Loucy (cell line): ENCODE data around the gene ADARB2.

ENCODE experiments used
- H2AFZ ChIP-seq: fragments of 200-600 bp; sonication (generic); 2 replicates; pipeline ENCODE4 v1.6.0; 2016; ENCODE audit warnings: antibody characterized with exemption, mild to moderate bottlenecking, low read length, moderate library complexity
- H3F3A ChIP-seq: fragments of 200-600 bp; 2 replicates; pipeline ENCODE4 v1.6.0; 2016; ENCODE audit warnings: antibody characterized with exemption, low read depth, mild to moderate bottlenecking
- H3K27me3 ChIP-seq: fragments of 200-600 bp; sonication (generic); 2 replicates; pipeline ENCODE4 v1.6.1; 2014; ENCODE audit warnings: low read length, mild to moderate bottlenecking; ENCODE audit not compliant: insufficient read depth, poor library complexity, severe bottlenecking
- H3K36me3 ChIP-seq: fragments of 200-600 bp; sonication (generic); 2 replicates; pipeline ENCODE4 v1.6.1; 2016; ENCODE audit warnings: low read length; ENCODE audit not compliant: insufficient read depth
- H3K4me1 ChIP-seq: fragments of 200-600 bp; sonication (generic); 2 replicates; pipeline ENCODE4 v1.5.1; 2014; ENCODE audit warnings: low read length, mild to moderate bottlenecking; ENCODE audit not compliant: insufficient read depth, poor library complexity, severe bottlenecking
- H3K4me2 ChIP-seq: fragments of 200-600 bp; sonication (generic); 2 replicates; pipeline ENCODE4 v1.6.0; 2014; ENCODE audit warnings: antibody characterized with exemption, low read length, low read depth, mild to moderate bottlenecking; ENCODE audit not compliant: poor library complexity, severe bottlenecking
- H3K4me3 ChIP-seq: fragments of 200-600 bp; sonication (generic); 2 replicates; pipeline ENCODE4 v1.5.1; 2014; ENCODE audit warnings: low read length, mild to moderate bottlenecking, mixed read lengths; ENCODE audit not compliant: poor library complexity, severe bottlenecking
- H3K79me2 ChIP-seq: fragments of 200-600 bp; sonication (generic); 2 replicates; pipeline ENCODE4 v1.6.1; 2014; ENCODE audit warnings: low read length; ENCODE audit not compliant: insufficient read depth
- H3K9ac ChIP-seq: fragments of 200-600 bp; sonication (generic); 2 replicates; pipeline ENCODE4 v1.6.0; 2014; ENCODE audit warnings: mild to moderate bottlenecking, low read depth, low read length, moderate library complexity; ENCODE audit not compliant: poor library complexity, severe bottlenecking
- H3K9me2 ChIP-seq: fragments of 200-600 bp; sonication (generic); replicated peaks from 2 replicates; pipeline ENCODE4 v1.6.1; 2016; ENCODE audit warnings: low read depth, low read length, mixed read lengths
- H3K9me3 ChIP-seq: fragments of 200-600 bp; sonication (generic); 2 replicates; pipeline ENCODE4 v1.6.1; 2014; ENCODE audit warnings: mild to moderate bottlenecking, antibody characterized with exemption, low read length, low read depth; ENCODE audit not compliant: insufficient read depth
- H4K20me1 ChIP-seq: fragments of 200-600 bp; sonication (generic); 2 replicates; pipeline ENCODE4 v1.6.0; 2014; ENCODE audit warnings: antibody characterized with exemption, low read length, mild to moderate bottlenecking; ENCODE audit not compliant: insufficient read depth, poor library complexity, severe bottlenecking
- CTCF ChIP-seq: fragments of 200-600 bp; sonication (generic); conservative IDR thresholded peaks from 2 replicates; pipeline ENCODE4 v1.5.1; 2014; ENCODE audit warnings: mild to moderate bottlenecking, antibody characterized with exemption, low read length
- EZH2phosphoT487 ChIP-seq: fragments of 200-600 bp; IDR thresholded peaks from 2 replicates; pipeline ENCODE4 v1.6.1; 2018; ENCODE audit warnings: antibody characterized with exemption, mild to moderate bottlenecking, moderate library complexity, borderline replicate concordance

Gene ADARB2

DNA sequence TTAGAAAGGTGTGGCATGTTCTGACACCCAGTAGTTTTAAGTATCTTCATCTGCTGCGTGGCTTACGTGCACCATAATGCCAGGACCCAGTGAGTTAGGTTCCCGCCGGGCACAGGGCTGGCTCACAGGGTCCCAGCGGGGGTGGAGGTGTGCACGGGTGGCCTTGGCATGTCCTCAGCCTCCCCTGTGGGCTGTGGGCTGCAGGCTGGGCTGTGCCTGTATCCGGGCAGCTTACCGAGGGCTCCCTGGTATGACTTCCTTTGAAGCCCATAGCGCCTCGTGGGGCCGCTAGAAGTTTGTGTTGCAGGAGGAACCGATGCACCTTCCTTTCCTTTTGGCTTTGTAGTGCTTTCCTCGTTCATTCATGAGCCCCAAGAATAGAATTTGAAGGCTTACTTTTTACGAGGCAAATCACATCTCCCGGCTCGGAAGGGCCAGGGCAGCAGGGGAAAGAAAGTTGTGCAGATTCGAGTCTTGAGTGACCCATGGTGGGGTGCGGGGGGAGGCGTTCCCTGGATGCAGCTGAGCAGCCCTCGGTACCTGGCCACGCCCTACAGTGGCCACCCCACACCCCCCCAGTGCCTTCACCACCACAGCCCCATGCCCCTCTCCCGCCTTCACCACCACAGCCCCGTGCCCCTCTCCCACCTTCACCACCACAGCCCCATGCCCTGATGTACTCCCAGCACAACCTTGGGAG, 568.0 kb downstream of the ADARB2 start:
- Histone ChIP-seq H2AFZ (no peak overlapping the region), H3K4me1 (no peaks in the 10 kb centered on the region), H3F3A (no peaks in the 10 kb centered on the region), H3K36me3 (no peaks in the 10 kb centered on the region), H4K20me1 (no peaks in the 10 kb centered on the region), H3K9me3 (no peaks in the 10 kb centered on the region), H3K4me2 (no peak overlapping the region), H3K79me2 (no peaks in the 10 kb centered on the region), H3K4me3 (no peak overlapping the region), H3K9ac (no peak overlapping the region), H3K27me3 (no peaks in the 10 kb centered on the region), H3K9me2 (no peaks in the 10 kb centered on the region)
- TF ChIP-seq CTCF, result no peak
- TF ChIP-seq EZH2phosphoT487, result no peak

- Histone ChIP-seq H3K27me3 (no peaks in the 10 kb centered on the region), H3K9ac (no peak overlapping the region)
Observed at GRCh38 chr10:1168763-1169162, 568.6 kb downstream of the ADARB2 start.

GRCh38 chr10:1166828-1167275, 570.5 kb downstream of the ADARB2 start:
- Histone ChIP-seq H3K9ac (no peak overlapping the region), H3K9me2 (no peaks in the 10 kb centered on the region), H4K20me1 (no peaks in the 10 kb centered on the region), H3K4me1 (no peaks in the 10 kb centered on the region), H3F3A (no peaks in the 10 kb centered on the region), H3K9me3 (no peaks in the 10 kb centered on the region), H3K27me3 (no peaks in the 10 kb centered on the region), H2AFZ (no peak overlapping the region), H3K36me3 (no peaks in the 10 kb centered on the region), H3K4me2 (no peak overlapping the region), H3K79me2 (no peaks in the 10 kb centered on the region), H3K4me3 (no peak overlapping the region)
- TF ChIP-seq EZH2phosphoT487, result no peak
- TF ChIP-seq CTCF, result no peak

More at GRCh38 chr10:1168763-1169162, 568.6 kb downstream of the ADARB2 start:
- H2AFZ ChIP-seq, result no peak overlapping the region
- no peaks in the 10 kb centered on the region for H3K79me2 ChIP-seq
- no peaks in the 10 kb centered on the region for H3K9me2 ChIP-seq
- H4K20me1 ChIP-seq, result no peaks in the 10 kb centered on the region
- H3K4me2 ChIP-seq, result no peak overlapping the region
- H3K36me3 ChIP-seq, result no peaks in the 10 kb centered on the region
- no peak overlapping the region for H3K4me3 ChIP-seq
- no peaks in the 10 kb centered on the region for H3F3A ChIP-seq
- no peaks in the 10 kb centered on the region for H3K9me3 ChIP-seq
- TF ChIP-seq EZH2phosphoT487 (no peak), CTCF (no peak)
- no peaks in the 10 kb centered on the region for H3K4me1 ChIP-seq
